Duodenal mucosa (tissue), 2 donors: ENCODE measurements around the gene SHLD1.

Experiments used
- H3K27ac ChIP-seq: one replicate; pipeline ENCODE4 v1.7.0; 2013; ENCODE audit warnings: low read depth, low read length
- H3K27me3 ChIP-seq, 2 donors: one replicate each; pipeline ENCODE4 v1.7.0; 2013; ENCODE audit warnings: low read length in 2 of 2, control low read depth in 1 of 2; ENCODE audit not compliant: insufficient read depth in 2 of 2, control insufficient read depth in 1 of 2
- H3K36me3 ChIP-seq, 2 donors: one replicate each; pipeline ENCODE4 v1.7.0; 2013; ENCODE audit warnings: low read length in 2 of 2, control low read depth in 1 of 2; ENCODE audit not compliant: insufficient read depth in 2 of 2, control insufficient read depth in 1 of 2
- H3K4me1 ChIP-seq, 2 donors: one replicate each; pipeline ENCODE4 v1.7.0; 2013; ENCODE audit warnings: low read length in 2 of 2, control low read depth in 1 of 2; ENCODE audit not compliant: insufficient read depth in 2 of 2, control insufficient read depth in 1 of 2
- H3K4me3 ChIP-seq, 2 donors: one replicate each; pipeline ENCODE4 v1.7.0; 2013; ENCODE audit warnings: low read length in 2 of 2, low read depth in 1 of 2
- H3K9ac ChIP-seq, 2 donors: one replicate each; pipeline ENCODE4 v1.7.0; 2013; ENCODE audit warnings: low read length in 2 of 2, low read depth in 1 of 2
- H3K9me3 ChIP-seq, 2 donors: one replicate each; pipeline ENCODE4 v1.7.0; 2013; ENCODE audit warnings: low read length in 2 of 2, control low read depth in 1 of 2; ENCODE audit not compliant: control insufficient read depth in 1 of 2

SHLD1 gene

DNA sequence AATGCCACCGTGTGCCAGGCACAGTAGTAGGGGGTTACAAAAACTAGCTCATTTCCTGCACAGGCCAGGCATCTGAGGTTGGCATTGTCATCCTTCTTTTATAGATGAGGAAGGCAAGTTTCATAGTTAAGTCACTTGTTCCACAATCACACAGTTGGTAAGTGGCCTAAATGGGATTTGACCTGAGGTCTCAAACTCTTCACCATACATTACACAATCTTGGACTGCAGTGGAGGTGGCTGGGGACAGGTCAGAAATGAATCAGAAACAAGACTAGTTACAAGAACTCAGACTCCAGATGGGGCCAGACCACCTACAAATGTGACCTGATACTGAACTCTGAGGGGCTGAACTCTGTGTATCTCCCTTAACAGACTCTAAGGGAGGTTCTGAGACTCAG is 150.7 kb downstream of the SHLD1 start:
- Histone ChIP-seq H3K36me3 (no peaks in the 10 kb centered on the region), H3K27me3 (peaks cover 0 to 4% of the 10 kb centered on the region in 2 donors), H3K9ac (no peak overlapping the region), H3K4me1 (no peaks in the 10 kb centered on the region), H3K9me3 (no peaks in the 10 kb centered on the region), H3K4me3 (no peak overlapping the region), H3K27ac (no peak overlapping the region)

DNA sequence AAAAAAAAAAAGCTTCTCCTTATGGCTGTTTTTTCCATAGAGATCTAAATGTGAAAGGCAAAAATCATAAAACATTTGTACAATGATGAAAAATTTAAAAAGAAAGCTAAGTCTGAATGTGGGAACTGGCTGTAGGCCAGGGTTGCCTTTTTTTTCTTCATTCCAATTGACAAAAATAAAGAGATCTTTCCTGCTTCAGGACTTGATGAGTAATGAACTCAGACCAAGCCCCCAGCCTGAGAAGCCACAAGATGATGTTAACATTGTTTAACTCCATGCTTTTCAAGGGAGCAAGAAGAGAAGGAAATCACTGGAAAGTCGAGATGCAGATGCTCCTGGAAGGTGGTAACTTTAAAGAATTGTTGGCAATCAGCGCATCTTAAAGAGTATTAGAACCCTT is 158.8 kb downstream of the SHLD1 start:
- H3K27me3 ChIP-seq: peaks cover 8 to 15% of the 10 kb centered on the region in 2 donors
- H3K4me1 ChIP-seq: peaks cover 5 to 6% of the 10 kb centered on the region in 2 donors
- H3K36me3 ChIP-seq: no peaks in the 10 kb centered on the region
- no peak overlapping the region for H3K4me3 ChIP-seq
- H3K9ac ChIP-seq: no peak overlapping the region
- no peak overlapping the region for H3K27ac ChIP-seq
- H3K9me3 ChIP-seq: no peaks in the 10 kb centered on the region

DNA sequence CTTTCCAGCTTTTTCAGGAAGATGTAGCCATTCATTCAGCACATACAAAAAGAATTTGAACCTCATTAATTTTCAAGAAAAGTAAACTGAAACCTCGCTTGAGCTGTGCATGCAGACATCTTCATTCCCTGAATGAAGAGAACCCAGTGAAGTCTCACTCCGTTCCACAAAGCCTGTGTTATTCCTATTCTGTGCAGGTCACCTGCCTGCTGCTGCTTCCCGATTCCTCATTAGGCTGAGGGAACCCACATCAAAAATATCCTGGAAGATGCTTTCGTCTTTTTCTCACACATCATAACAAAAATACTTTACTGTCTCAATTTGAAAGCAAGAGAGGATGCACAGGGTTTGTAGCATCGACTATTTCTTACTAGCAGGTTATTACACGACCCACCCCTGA is 160.0 kb downstream of the SHLD1 start:
- Histone ChIP-seq H3K9ac (no peak overlapping the region), H3K27me3 (peaks cover 8 to 17% of the 10 kb centered on the region in 2 donors), H3K27ac (no peak overlapping the region), H3K4me1 (peaks cover 5 to 6% of the 10 kb centered on the region in 2 donors), H3K9me3 (no peaks in the 10 kb centered on the region), H3K4me3 (no peak overlapping the region), H3K36me3 (no peaks in the 10 kb centered on the region)

DNA sequence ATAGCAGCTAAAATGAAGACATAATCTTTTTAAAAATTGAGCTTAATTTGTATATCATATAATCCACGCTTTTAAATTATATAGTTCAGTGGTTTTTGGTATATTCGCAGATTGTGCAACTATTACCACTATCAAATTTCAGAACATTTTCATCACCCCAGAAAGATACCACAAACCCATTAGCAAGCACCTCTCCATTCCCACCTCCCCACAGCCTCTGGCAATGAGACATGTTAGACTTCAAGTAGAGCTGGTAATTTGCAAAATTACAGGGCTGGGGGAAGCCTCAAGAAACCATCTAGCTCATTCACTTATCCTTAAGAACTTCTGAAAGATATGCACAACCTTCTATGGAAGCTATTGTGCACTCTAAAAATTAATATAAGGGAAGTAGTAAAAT is 163.0 kb downstream of the SHLD1 start:
- Histone ChIP-seq H3K9ac (no peak overlapping the region), H3K4me1 (peaks cover 5 to 6% of the 10 kb centered on the region in 2 donors), H3K4me3 (no peak overlapping the region), H3K9me3 (no peaks in the 10 kb centered on the region), H3K27ac (no peak overlapping the region), H3K36me3 (no peaks in the 10 kb centered on the region), H3K27me3 (peaks cover 8 to 12% of the 10 kb centered on the region in 2 donors)
